ENCODE measurements around the gene C19orf53. TPM values are rescaled to one million over a fixed set of nuclear protein-coding genes. Genes with fewer than 3 reads are reported as not detected.

The C19orf53 gene
- total RNA-seq, 4 donors from 2014 or later = 20.5 to 233 (median 77.3) TPM

GRCh38 chr19:13806728-13807127, 32.5 kb downstream of the C19orf53 start:
- no peak for TF ChIP-seq POLR2A (IDR thresholded peaks at IDR 0.05)
- TF ChIP-seq CTCF (IDR thresholded peaks at IDR 0.05) = no peak
- Histone ChIP-seq H3K27ac (no peak overlapping the region), H3K36me3 (no peaks in the 10 kb centered on the region), H3K27me3 (no peaks in the 10 kb centered on the region), H3K9me3 (no peaks in the 10 kb centered on the region), H3K4me3 (no peak overlapping the region), H3K4me1 (no peaks in the 10 kb centered on the region)
- no peak for DNase-seq
- intact Hi-C loops (cut with DNase I; ENCODE audit: low total_unique reads) = no loop called here

- H3K9me3 ChIP-seq = no peaks in the 10 kb centered on the region
- no peak for DNase-seq
- intact Hi-C loops (cut with DNase I; ENCODE audit: low total_unique reads) = no loop called here
- TF ChIP-seq CTCF (IDR thresholded peaks at IDR 0.05) (no peak), POLR2A (IDR thresholded peaks at IDR 0.05) (no peak)
- H3K36me3 ChIP-seq = no peaks in the 10 kb centered on the region
- no peaks in the 10 kb centered on the region for H3K27me3 ChIP-seq
- no peaks in the 10 kb centered on the region for H3K4me1 ChIP-seq
- H3K4me3 ChIP-seq = no peak overlapping the region
- H3K27ac ChIP-seq = no peak overlapping the region
Observed at GRCh38 chr19:13807421-13808021, 33.3 kb downstream of the C19orf53 start.

- Histone ChIP-seq H3K4me1 (no peaks in the 10 kb centered on the region), H3K27ac (no peak overlapping the region), H3K4me3 (no peak overlapping the region), H3K36me3 (no peaks in the 10 kb centered on the region), H3K9me3 (no peaks in the 10 kb centered on the region), H3K27me3 (no peaks in the 10 kb centered on the region)
- DNase-seq = no peak
- TF ChIP-seq POLR2A (IDR thresholded peaks at IDR 0.05) (no peak), CTCF (IDR thresholded peaks at IDR 0.05) (no peak)
- intact Hi-C loops (cut with DNase I; ENCODE audit: low total_unique reads) = no loop called here
Observed at GRCh38 chr19:13808856-13809255, 34.6 kb downstream of the C19orf53 start.

- intact Hi-C loops (cut with DNase I; ENCODE audit: low total_unique reads) = no loop called here
- H3K4me3 ChIP-seq = no peak overlapping the region
- TF ChIP-seq CTCF (IDR thresholded peaks at IDR 0.05) = no peak
- no peak for TF ChIP-seq POLR2A (IDR thresholded peaks at IDR 0.05)
- no peak for DNase-seq
- H3K36me3 ChIP-seq = no peaks in the 10 kb centered on the region
- H3K9me3 ChIP-seq = no peaks in the 10 kb centered on the region
- H3K27ac ChIP-seq = no peak overlapping the region
- H3K27me3 ChIP-seq = no peaks in the 10 kb centered on the region
- no peaks in the 10 kb centered on the region for H3K4me1 ChIP-seq
Observed at GRCh38 chr19:13812544-13812943, 38.3 kb downstream of the C19orf53 start.

GRCh38 chr19:13813147-13813546, 38.9 kb downstream of the C19orf53 start:
- no peak overlapping the region for H3K4me3 ChIP-seq
- no peaks in the 10 kb centered on the region for H3K36me3 ChIP-seq
- H3K9me3 ChIP-seq = no peaks in the 10 kb centered on the region
- intact Hi-C loops (cut with DNase I; ENCODE audit: low total_unique reads) = no loop called here
- H3K27me3 ChIP-seq = no peaks in the 10 kb centered on the region
- no peaks in the 10 kb centered on the region for H3K4me1 ChIP-seq
- H3K27ac ChIP-seq = no peak overlapping the region
- no peak for TF ChIP-seq CTCF (IDR thresholded peaks at IDR 0.05)
- TF ChIP-seq POLR2A (IDR thresholded peaks at IDR 0.05) = no peak
- no peak for DNase-seq
